ENCODE measurements around the gene LRRFIP2.
A peak's percentile ranks its signal among the peaks of the same experiment; 100 is the strongest.

Gene LRRFIP2

GRCh38 chr3:37198996-37199395 lies 24.6 kb upstream of the LRRFIP2 start:
- CTCF ChIA-PET = no interaction called here
- Histone ChIP-seq H3K4me1 (ENCODE audit: control insufficient read depth, insufficient read depth, low read length) (no peaks in the 10 kb centered on the region), H3K9me3 (ENCODE audit: control insufficient read depth, insufficient read depth, low read depth, low read length) (no peaks in the 10 kb centered on the region), H3K36me3 (ENCODE audit: control insufficient read depth in 2 of 2, insufficient read depth in 1 of 2, low read length in 2 of 2) (no peaks in the 10 kb centered on the region), H3K27ac (ENCODE audit: extremely low read depth, low read depth, low read length) (no peak overlapping the region), H3K4me3 (ENCODE audit: low read depth, low read length) (no peak overlapping the region)
- TF ChIP-seq ZNF211 (tag by site-specific recombination; IDR thresholded peaks at IDR 0.05; ENCODE audit: low read depth) (no peak), ZFP3 (tag by site-specific recombination; IDR thresholded peaks at IDR 0.05; ENCODE audit: low read depth) (no peak), ZNF404 (tag by site-specific recombination; IDR thresholded peaks at IDR 0.05) (no peak), ZNF792 (tag by site-specific recombination; IDR thresholded peaks at IDR 0.05) (no peak), FEZF1 (tag by site-specific recombination; IDR thresholded peaks at IDR 0.05) (no peak), ZNF830 (tag by site-specific recombination; IDR thresholded peaks at IDR 0.05; ENCODE audit: low read depth) (no peak), ZNF19 (tag by site-specific recombination; IDR thresholded peaks at IDR 0.05; ENCODE audit: low read depth) (no peak), CTCF (tag by site-specific recombination; IDR thresholded peaks at IDR 0.05) (no peak)
- POLR2A ChIA-PET = no interaction called here

- TF ChIP-seq ZNF223 (tag by site-specific recombination; IDR thresholded peaks at IDR 0.05) (no peak), ZSCAN5A (tag by site-specific recombination; IDR thresholded peaks at IDR 0.05) (no peak), ZNF654 (tag by site-specific recombination; IDR thresholded peaks at IDR 0.05; ENCODE audit: low read depth) (no peak), ZNF391 (tag by site-specific recombination; IDR thresholded peaks at IDR 0.05; ENCODE audit: borderline replicate concordance, low read depth) (no peak), ZNF596 (tag by site-specific recombination; IDR thresholded peaks at IDR 0.05) (no peak), ZNF2 (tag by site-specific recombination; IDR thresholded peaks at IDR 0.05) (no peak), ZNF645 (tag by site-specific recombination; IDR thresholded peaks at IDR 0.05) (no peak), ZNF704 (tag by site-specific recombination; IDR thresholded peaks at IDR 0.05) (no peak)
- ChIA-PET POLR2A (no interaction called here), CTCF (interaction anchor here (1.0 kb wide), 1 partner anchor 330 kb away, joined by 3 read pairs; no protein-coding TSS in a partner anchor)
- H3K36me3 ChIP-seq (ENCODE audit: control insufficient read depth in 2 of 2, insufficient read depth in 1 of 2, low read length in 2 of 2) = no peaks in the 10 kb centered on the region
- H3K4me3 ChIP-seq (ENCODE audit: low read depth, low read length) = no peak overlapping the region
- H3K9me3 ChIP-seq (ENCODE audit: control insufficient read depth, insufficient read depth, low read depth, low read length) = no peaks in the 10 kb centered on the region
- H3K27ac ChIP-seq (ENCODE audit: extremely low read depth, low read depth, low read length) = no peak overlapping the region
- no peaks in the 10 kb centered on the region for H3K4me1 ChIP-seq (ENCODE audit: control insufficient read depth, insufficient read depth, low read length)
Measured at GRCh38 chr3:37198547-37198946, 24.2 kb upstream of the LRRFIP2 start.

- no peak overlapping the region for H3K4me3 ChIP-seq (ENCODE audit: low read depth, low read length)
- H3K4me1 ChIP-seq (ENCODE audit: control insufficient read depth, insufficient read depth, low read length) = no peaks in the 10 kb centered on the region
- H3K36me3 ChIP-seq (ENCODE audit: control insufficient read depth in 2 of 2, insufficient read depth in 1 of 2, low read length in 2 of 2) = no peaks in the 10 kb centered on the region
- no peaks in the 10 kb centered on the region for H3K9me3 ChIP-seq (ENCODE audit: control insufficient read depth, insufficient read depth, low read depth, low read length)
- ChIA-PET CTCF (interaction anchor here (1.0 kb wide), 1 partner anchor 329 kb away, joined by 3 read pairs; no protein-coding TSS in a partner anchor), POLR2A (no interaction called here)
- H3K27ac ChIP-seq (ENCODE audit: extremely low read depth, low read depth, low read length) = no peak overlapping the region
- no peak for TF ChIP-seq OVOL3 (tag by site-specific recombination; IDR thresholded peaks at IDR 0.05)
- TF ChIP-seq ZNF660 (tag by site-specific recombination; IDR thresholded peaks at IDR 0.05) = peak; percentile 100
- TF ChIP-seq ZNF558 (tag by site-specific recombination; IDR thresholded peaks at IDR 0.05) = no peak
- no peak for TF ChIP-seq ZNF791 (tag by site-specific recombination; IDR thresholded peaks at IDR 0.05)
- peak; percentile 68 for TF ChIP-seq SETDB1 (IDR thresholded peaks at IDR 0.05; ENCODE audit: insufficient read length, low read length)
- no peak for TF ChIP-seq ZNF658 (tag by site-specific recombination; IDR thresholded peaks at IDR 0.05)
- TF ChIP-seq ZNF274 (IDR thresholded peaks at IDR 0.05; ENCODE audit: low read length) = no peak
- TF ChIP-seq ZNF274 (tag by site-specific recombination; IDR thresholded peaks at IDR 0.05; ENCODE audit: borderline replicate concordance) = no peak
- TF ChIP-seq REST (tag by site-specific recombination; IDR thresholded peaks at IDR 0.05) = no peak
Measured at GRCh38 chr3:37197810-37198371, 23.5 kb upstream of the LRRFIP2 start.

Measured in HEK293 (cell line).